HFFc6 (cell line): Measurements from ENCODE around the gene ARID5B. TPM values are rescaled to one million over a fixed set of nuclear protein-coding genes. Genes with fewer than 3 reads are reported as not detected.

ENCODE experiments used
- DNase-seq: peaks from one replicate; pipeline ENCODE4 v3.0.0-alpha.2; 2018
- H3K27ac Mint-ChIP-seq: 2 replicates; pipeline ENCODE4 v1.8.0; 2020; ENCODE audit warnings: mild to moderate bottlenecking, mixed read lengths
- H3K27me3 Mint-ChIP-seq: 2 replicates; pipeline ENCODE4 v1.8.0; 2021; ENCODE audit warnings: mild to moderate bottlenecking, moderate library complexity, mixed read lengths; ENCODE audit not compliant: insufficient read depth
- H3K36me3 Mint-ChIP-seq: 2 replicates; pipeline ENCODE4 v1.8.0; 2021; ENCODE audit warnings: low read depth, mixed read lengths
- H3K4me1 Mint-ChIP-seq: 2 replicates; pipeline ENCODE4 v1.8.0; 2020; ENCODE audit warnings: low read depth, mixed read lengths
- H3K4me3 Mint-ChIP-seq: 2 replicates; pipeline ENCODE4 v1.8.0; 2020; ENCODE audit warnings: mild to moderate bottlenecking, moderate library complexity, mixed read lengths
- H3K9me3 Mint-ChIP-seq: 2 replicates; pipeline ENCODE4 v1.8.0; 2020; ENCODE audit warnings: mild to moderate bottlenecking, mixed read lengths
- CTCF ChIP-seq: fragments of 200-600 bp; sonication (generic); IDR thresholded peaks from 2 replicates; pipeline ENCODE4 v1.5.0; 2021; ENCODE audit warnings: antibody characterized with exemption, mild to moderate bottlenecking
- total RNA-seq, 6 experiments: library from RNA; stranded (reverse); fragmentation: NEBNext Ultra II Directional; extraction: Animal tissue kit (Norgen Biotek cat#: 25700); gene quantifications; 2 replicates in 1 of 6; 3 replicates in 5 of 6; pipeline ENCODE4 v1.2.3, GENCODE V29; 2021

Gene ARID5B
- total RNA-seq, 6 experiments from 2014 or later, result 102 to 142 (median 131) TPM

DNA sequence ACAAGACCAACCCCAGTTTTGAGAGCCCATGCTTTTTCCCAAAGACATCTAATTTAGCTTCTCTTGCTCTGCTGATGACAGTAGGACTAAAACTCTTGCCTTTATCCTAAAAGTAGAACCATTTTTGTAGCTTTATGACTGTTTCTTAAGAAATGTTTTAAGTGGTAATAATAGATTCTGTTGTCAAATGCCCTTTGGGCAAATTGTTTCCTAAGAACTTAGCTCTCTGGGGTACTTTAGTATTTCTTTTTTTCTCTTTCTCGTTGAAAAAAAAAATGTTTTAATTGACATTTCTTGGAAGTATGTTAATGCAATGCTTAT is 157.4 kb downstream of the ARID5B start:
- Mint-ChIP-seq H3K4me1 (peaks cover 100% of the 10 kb centered on the region), H3K4me3 (peak overlapping the region; percentile 94), H3K27ac (peak overlapping the region; percentile 66), H3K9me3 (no peaks in the 10 kb centered on the region), H3K27me3 (no peaks in the 10 kb centered on the region; the same call in 1 of the 2 replicates), H3K36me3 (peaks cover 95% of the 10 kb centered on the region)
- no peak for DNase-seq
- TF ChIP-seq CTCF, result no peak

- Mint-ChIP-seq H3K36me3 (peaks cover 95% of the 10 kb centered on the region), H3K27me3 (no peaks in the 10 kb centered on the region; the same call in 1 of the 2 replicates), H3K27ac (peak overlapping the region; percentile 66), H3K4me1 (peaks cover 100% of the 10 kb centered on the region), H3K9me3 (no peaks in the 10 kb centered on the region), H3K4me3 (peak overlapping the region; percentile 94)
- TF ChIP-seq CTCF, result no peak
- no peak for DNase-seq
These were observed 157.9 kb downstream of the ARID5B start for GRCh38 chr10:62059217-62059920.

DNA sequence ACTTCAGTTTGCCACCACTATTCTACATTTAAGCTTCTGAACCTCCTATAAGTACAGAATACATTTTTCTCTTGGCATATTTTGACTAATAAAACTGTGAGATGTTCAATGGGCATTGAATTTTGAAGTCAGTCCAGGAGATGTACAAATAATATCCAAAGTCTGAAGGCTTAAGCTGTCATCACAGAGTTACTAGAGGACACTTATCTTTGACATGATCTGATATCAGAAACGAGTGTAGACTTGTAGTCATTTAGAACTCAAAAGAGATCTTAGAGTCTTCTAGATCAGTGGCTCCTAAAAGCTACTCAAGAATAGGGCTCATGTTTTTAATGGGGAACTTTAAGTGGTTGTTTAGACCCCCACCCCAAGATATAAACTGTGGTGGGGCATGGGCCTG is 160.5 kb downstream of the ARID5B start:
- H3K36me3 Mint-ChIP-seq, result peaks cover 90% of the 10 kb centered on the region
- peak overlapping the region; percentile 78 for H3K27ac Mint-ChIP-seq
- TF ChIP-seq CTCF, result no peak
- DNase-seq, result no peak
- H3K4me1 Mint-ChIP-seq, result peaks cover 77% of the 10 kb centered on the region
- H3K27me3 Mint-ChIP-seq, result peaks cover 6% of the 10 kb centered on the region
- peak overlapping the region; percentile 27 for H3K4me3 Mint-ChIP-seq
- no peaks in the 10 kb centered on the region for H3K9me3 Mint-ChIP-seq

DNA sequence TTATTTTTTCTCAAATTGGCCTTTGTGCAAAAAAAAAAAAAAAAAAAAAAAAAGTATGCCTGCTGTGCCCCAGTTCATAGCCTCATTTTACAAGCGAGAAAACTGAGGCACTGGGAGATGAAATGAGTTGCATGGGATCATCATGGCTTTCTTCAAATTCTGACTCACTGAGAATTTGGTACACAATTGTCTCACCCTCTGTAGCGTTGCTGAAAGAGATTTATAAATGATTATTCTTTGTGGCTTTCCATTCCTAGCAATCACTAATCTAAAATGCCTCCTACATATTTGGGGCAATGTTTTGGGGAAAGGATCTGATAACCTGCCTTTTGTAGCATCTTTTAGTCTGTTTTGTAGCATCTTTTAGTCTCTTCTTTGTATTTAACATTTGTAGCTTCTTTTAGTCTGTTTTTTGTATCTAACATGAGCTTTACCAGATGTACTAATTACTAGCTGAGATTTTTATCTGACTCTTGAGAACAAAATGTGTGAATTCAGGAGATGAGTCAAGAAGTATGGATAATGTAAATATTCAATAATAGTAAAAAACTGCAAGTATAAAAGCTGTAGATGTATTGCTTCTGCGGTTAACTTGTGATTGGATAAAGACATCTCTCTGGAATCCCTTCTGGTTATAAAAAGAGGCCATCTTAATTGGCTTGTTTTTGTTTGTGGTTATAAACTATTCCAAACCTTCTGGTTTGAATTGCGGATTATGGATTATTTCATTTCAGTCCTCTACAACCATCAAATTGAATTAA is 161.4 kb downstream of the ARID5B start:
- peaks cover 68% of the 10 kb centered on the region for H3K4me1 Mint-ChIP-seq
- peak overlapping the region; percentile 31 for H3K4me3 Mint-ChIP-seq
- peak overlapping the region; percentile 78 for H3K27ac Mint-ChIP-seq
- no peak for TF ChIP-seq CTCF
- peaks cover 6% of the 10 kb centered on the region for H3K27me3 Mint-ChIP-seq
- peaks cover 84% of the 10 kb centered on the region for H3K36me3 Mint-ChIP-seq
- no peak for DNase-seq
- no peaks in the 10 kb centered on the region for H3K9me3 Mint-ChIP-seq

DNA sequence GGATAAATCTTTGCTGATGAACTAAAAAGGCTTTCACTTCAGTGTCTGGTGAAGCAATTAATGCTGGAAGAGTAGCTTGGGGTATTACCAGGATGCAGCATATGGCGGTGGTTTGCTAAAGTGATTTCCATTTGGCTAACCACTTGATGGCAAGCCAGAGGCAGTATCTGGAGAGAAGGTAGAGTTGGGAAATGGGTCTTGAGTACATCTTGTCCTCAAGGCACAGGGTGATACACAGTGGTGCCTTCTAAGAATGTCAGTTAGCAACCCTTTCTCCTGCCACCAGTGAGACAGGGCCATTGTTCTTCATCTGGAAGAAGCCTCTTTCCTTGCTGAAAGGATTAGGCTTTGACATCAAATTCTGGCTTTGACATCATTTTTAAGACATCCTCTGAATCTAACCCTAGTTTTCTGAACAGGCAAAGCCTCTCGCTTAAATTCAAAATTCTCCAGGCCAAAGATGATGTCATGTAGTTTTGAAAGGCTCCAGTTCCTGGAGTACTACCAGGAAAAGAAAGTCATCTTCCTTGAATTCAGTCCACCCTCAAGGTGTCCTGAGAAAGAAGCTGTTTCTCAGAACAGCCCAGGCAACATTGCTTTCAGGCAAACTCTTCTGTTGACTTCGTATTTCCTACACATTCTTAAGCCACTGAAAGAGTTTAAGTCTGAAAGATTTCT is 162.4 kb downstream of the ARID5B start:
- TF ChIP-seq CTCF, result no peak
- Mint-ChIP-seq H3K27ac (peak overlapping the region; percentile 78), H3K4me1 (peaks cover 58% of the 10 kb centered on the region)

More for the DNA sequence above, 162.4 kb downstream of the ARID5B start:
- no peak for DNase-seq
- Mint-ChIP-seq H3K27me3 (peaks cover 8% of the 10 kb centered on the region), H3K36me3 (peaks cover 79% of the 10 kb centered on the region), H3K4me3 (peak overlapping the region; percentile 9; the same call in 1 of the 2 replicates), H3K9me3 (no peaks in the 10 kb centered on the region)
